Neuronal stem cell (in vitro differentiated cells): Measurements from ENCODE around the gene TBC1D17.

Experiments
- DNase-seq: peaks from one replicate; pipeline ENCODE4 v3.0.0-alpha.2; 2013; ENCODE audit warnings: low spot score
- H2AFZ ChIP-seq: one replicate; pipeline ENCODE4 v1.6.1; 2013; ENCODE audit warnings: mild to moderate bottlenecking, low read length, inconsistent platforms
- H2AK5ac ChIP-seq: 2 replicates; pipeline ENCODE4 v1.6.1; 2013; ENCODE audit warnings: low read depth, mild to moderate bottlenecking, inconsistent platforms, low read length, moderate library complexity, mixed read lengths
- H2BK120ac ChIP-seq: 2 replicates; pipeline ENCODE4 v1.6.1; 2013; ENCODE audit warnings: low read depth, mild to moderate bottlenecking, inconsistent platforms, low read length, moderate library complexity, mixed read lengths
- H2BK12ac ChIP-seq: one replicate; pipeline ENCODE4 v1.6.1; 2013; ENCODE audit warnings: low read length, inconsistent platforms
- H2BK15ac ChIP-seq: 2 replicates; pipeline ENCODE4 v1.6.1; 2013; ENCODE audit warnings: mild to moderate bottlenecking, low read length, inconsistent platforms, mixed read lengths
- H2BK5ac ChIP-seq: one replicate; pipeline ENCODE4 v1.6.1; 2013; ENCODE audit warnings: inconsistent platforms, mild to moderate bottlenecking, low read length, moderate library complexity
- H3K14ac ChIP-seq: one replicate; pipeline ENCODE4 v1.6.1; 2013; ENCODE audit warnings: low read length, inconsistent platforms
- H3K18ac ChIP-seq: 2 replicates; pipeline ENCODE4 v1.6.1; 2013; ENCODE audit warnings: low read length, inconsistent platforms
- H3K23ac ChIP-seq: 2 replicates; pipeline ENCODE4 v1.6.1; 2013; ENCODE audit warnings: low read depth, mild to moderate bottlenecking, mixed read lengths, low read length, inconsistent platforms; ENCODE audit not compliant: poor library complexity
- H3K27ac ChIP-seq: replicated peaks from 3 replicates; pipeline ENCODE4 v1.5.1; 2013; ENCODE audit warnings: low read length, inconsistent platforms
- H3K27me3 ChIP-seq, 3 experiments: 2 replicates each; pipeline ENCODE4 v1.6.1; 2013; ENCODE audit warnings: low read length in 3 of 3, mild to moderate bottlenecking in 2 of 3, inconsistent platforms in 1 of 3, low read depth in 1 of 3, mixed read lengths in 1 of 3, moderate library complexity in 1 of 3; ENCODE audit not compliant: control insufficient read depth in 3 of 3, insufficient read depth in 3 of 3
- H3K36me3 ChIP-seq, 2 donors: replicated peaks in 1 of 2; 2 replicates each; pipeline ENCODE4 v1.6.1; 2013; ENCODE audit warnings: low read length in 2 of 2; ENCODE audit not compliant: control insufficient read depth in 2 of 2, insufficient read depth in 2 of 2
- H3K4ac ChIP-seq: 2 replicates; pipeline ENCODE4 v1.6.1; 2013; ENCODE audit warnings: inconsistent platforms, mild to moderate bottlenecking, low read length, moderate library complexity
- H3K4me1 ChIP-seq, 2 donors: 1 replicate in 1 of 2; 2 replicates in 1 of 2; pipeline ENCODE4 v1.6.1; 2013; ENCODE audit warnings: low read length in 2 of 2, low read depth in 1 of 2; ENCODE audit not compliant: control insufficient read depth in 2 of 2, insufficient read depth in 1 of 2
- H3K4me2 ChIP-seq: one replicate; pipeline ENCODE4 v1.6.1; 2013; ENCODE audit warnings: mild to moderate bottlenecking, low read length, inconsistent platforms; ENCODE audit not compliant: insufficient read depth, poor library complexity, severe bottlenecking
- H3K4me3 ChIP-seq, 2 donors: 2 replicates each; pipeline ENCODE4 v1.5.1; 2013; ENCODE audit warnings: low read length in 2 of 2, mild to moderate bottlenecking in 2 of 2, inconsistent platforms in 1 of 2, moderate library complexity in 1 of 2
- H3K79me1 ChIP-seq: one replicate; pipeline ENCODE4 v1.6.1; 2013; ENCODE audit warnings: low read depth, mild to moderate bottlenecking, inconsistent platforms, low read length, moderate library complexity
- H3K9ac ChIP-seq: one replicate; pipeline ENCODE4 v1.6.1; 2013; ENCODE audit warnings: mild to moderate bottlenecking, low read depth, low read length, inconsistent platforms; ENCODE audit not compliant: poor library complexity
- H3K9me3 ChIP-seq, 2 donors: replicated peaks in 1 of 2; 2 replicates each; pipeline versions ENCODE3 to v1.6.1; 2013; ENCODE audit warnings: low read length in 2 of 2, mild to moderate bottlenecking in 2 of 2, inconsistent platforms in 1 of 2, low read depth in 1 of 2, mixed read lengths in 1 of 2, moderate library complexity in 1 of 2; ENCODE audit not compliant: control insufficient read depth in 2 of 2, insufficient read depth in 1 of 2
- H4K8ac ChIP-seq: one replicate; pipeline ENCODE4 v1.6.1; 2013; ENCODE audit warnings: low read depth, mild to moderate bottlenecking, inconsistent platforms, low read length, moderate library complexity
- H4K91ac ChIP-seq: one replicate; pipeline ENCODE4 v1.6.1; 2013; ENCODE audit warnings: low read length, low read depth, mild to moderate bottlenecking, inconsistent platforms; ENCODE audit not compliant: poor library complexity
- WGBS, 2 donors: extraction: QIAGEN DNeasy Blood & Tissue Kit; methylation state at CpG; one replicate each; pipeline ENCODE4 v1.1.7; 2013; ENCODE audit warnings: missing lambda C conversion rate in 2 of 2, mixed read lengths in 1 of 2; ENCODE audit not compliant: insufficient read length in 2 of 2, insufficient replicate concordance in 1 of 2; ENCODE audit errors: extremely low coverage in 2 of 2; 5-methylcytosine and 5-hydroxymethylcytosine counted together

The TBC1D17 gene

DNA sequence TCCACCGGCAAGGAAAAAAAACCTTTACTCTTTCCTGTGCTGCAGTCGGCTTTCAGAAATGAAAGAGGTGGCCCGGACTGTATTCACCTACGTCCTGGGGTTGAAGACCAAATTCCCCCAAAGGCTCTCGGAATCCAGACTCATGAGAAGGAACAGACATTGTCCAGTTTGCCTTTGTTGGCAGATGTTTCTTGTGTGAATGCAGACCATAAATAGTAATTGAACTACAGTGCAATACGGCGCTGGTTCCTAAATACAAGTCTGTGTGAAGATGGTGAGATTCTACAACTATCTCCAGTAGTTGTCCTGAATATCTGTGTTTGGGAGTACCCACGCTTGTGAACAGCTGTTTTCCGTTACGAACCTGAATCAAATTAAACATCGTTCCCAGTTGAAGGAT lies 37.8 kb upstream of the TBC1D17 start:
- H2BK12ac ChIP-seq, result no peak overlapping the region
- H3K4me3 ChIP-seq, result no peak overlapping the region
- peaks cover 49 to 82% of the 10 kb centered on the region in 2 donors for H3K36me3 ChIP-seq
- no peaks in the 10 kb centered on the region for H3K79me1 ChIP-seq
- H2AFZ ChIP-seq, result no peak overlapping the region
- no peak overlapping the region for H3K27ac ChIP-seq
- H2BK5ac ChIP-seq, result no peak overlapping the region
- no peak overlapping the region for H2AK5ac ChIP-seq
- no peak overlapping the region for H3K18ac ChIP-seq
- no peak for DNase-seq
- no peak overlapping the region for H2BK120ac ChIP-seq
- H3K14ac ChIP-seq, result no peak overlapping the region
- no peak overlapping the region for H4K8ac ChIP-seq
- WGBS, 2 donors, result no CpG with 5 or more reads among the region's 11 CpGs
- no peak overlapping the region for H4K91ac ChIP-seq
- no peak overlapping the region for H3K23ac ChIP-seq
- H3K4me2 ChIP-seq, result no peak overlapping the region
- no peak overlapping the region for H3K9ac ChIP-seq
- H3K9me3 ChIP-seq, result no peaks in the 10 kb centered on the region
- no peaks in the 10 kb centered on the region for H3K27me3 ChIP-seq
- H2BK15ac ChIP-seq, result no peak overlapping the region
- no peak overlapping the region for H3K4ac ChIP-seq
- no peaks in the 10 kb centered on the region for H3K4me1 ChIP-seq

DNA sequence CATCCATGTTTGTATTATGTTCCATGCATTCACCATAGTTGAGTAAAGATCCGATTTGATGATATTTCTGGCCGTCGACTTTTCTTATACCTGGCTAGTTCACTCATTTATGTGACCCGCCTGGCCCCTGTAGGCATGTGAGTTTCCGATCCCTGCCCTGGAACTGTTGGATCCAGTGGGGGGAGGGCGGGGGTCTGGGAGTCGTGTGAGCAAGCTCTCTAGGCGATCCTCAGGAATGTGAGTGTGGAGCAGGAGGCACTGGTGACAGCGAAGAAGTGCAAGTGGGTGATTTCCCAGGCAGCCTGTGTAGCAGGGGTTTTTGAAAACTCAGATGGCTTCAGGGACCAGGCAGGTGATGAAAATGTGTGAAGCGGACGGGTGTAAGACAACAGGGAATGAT lies 37.2 kb upstream of the TBC1D17 start:
- H2AK5ac ChIP-seq, result no peak overlapping the region
- H4K8ac ChIP-seq, result no peak overlapping the region
- H3K27ac ChIP-seq, result no peak overlapping the region
- no peak overlapping the region for H3K14ac ChIP-seq
- H4K91ac ChIP-seq, result no peak overlapping the region
- DNase-seq, result no peak
- H2BK12ac ChIP-seq, result no peak overlapping the region
- H2AFZ ChIP-seq, result no peak overlapping the region
- no peaks in the 10 kb centered on the region for H3K27me3 ChIP-seq
- no peak overlapping the region for H3K18ac ChIP-seq
- H3K4ac ChIP-seq, result no peak overlapping the region
- no peak overlapping the region for H3K23ac ChIP-seq
- no peaks in the 10 kb centered on the region for H3K4me1 ChIP-seq
- H3K9me3 ChIP-seq, result no peaks in the 10 kb centered on the region
- H2BK120ac ChIP-seq, result no peak overlapping the region
- H3K4me3 ChIP-seq, result no peak overlapping the region
- no peak overlapping the region for H2BK15ac ChIP-seq
- H2BK5ac ChIP-seq, result no peak overlapping the region
- H3K9ac ChIP-seq, result peak overlapping the region; percentile 31
- peaks cover 44 to 76% of the 10 kb centered on the region in 2 donors for H3K36me3 ChIP-seq
- no peaks in the 10 kb centered on the region for H3K79me1 ChIP-seq
- WGBS, 2 donors, result no CpG with 5 or more reads among the region's 11 CpGs
- H3K4me2 ChIP-seq, result no peak overlapping the region

DNA sequence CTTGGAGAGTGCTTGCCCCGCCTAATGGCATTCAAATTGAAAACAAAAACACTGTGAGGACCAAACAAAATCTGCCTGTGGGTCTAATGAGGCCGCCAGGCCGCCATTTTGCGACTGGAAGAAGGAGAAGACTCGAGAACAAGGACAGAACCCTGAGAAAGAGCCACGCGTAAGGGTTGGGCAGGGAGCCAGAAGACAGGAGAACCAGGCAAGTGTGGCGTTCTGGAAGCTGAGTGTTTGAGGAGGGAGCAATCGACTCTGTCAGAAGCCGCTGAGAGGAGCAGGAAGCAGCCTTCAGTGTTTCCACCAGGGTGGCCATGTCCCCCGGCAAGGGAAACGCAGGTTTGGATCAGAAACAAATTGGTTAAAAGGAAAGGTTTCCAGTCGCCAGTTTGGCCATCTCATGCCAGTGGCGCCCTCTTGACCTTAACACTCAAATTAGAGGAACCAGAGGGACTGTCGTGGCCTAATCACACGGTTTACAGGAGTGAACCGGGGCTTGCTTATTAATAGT lies 36.7 kb upstream of the TBC1D17 start:
- Histone ChIP-seq H4K91ac (no peak overlapping the region), H3K79me1 (no peaks in the 10 kb centered on the region), H2BK120ac (no peak overlapping the region), H3K4me1 (no peaks in the 10 kb centered on the region), H2AFZ (no peak overlapping the region), H3K4ac (no peak overlapping the region), H3K4me2 (no peak overlapping the region), H3K27me3 (no peaks in the 10 kb centered on the region), H3K27ac (no peak overlapping the region), H2BK15ac (no peak overlapping the region), H3K36me3 (peaks cover 42 to 71% of the 10 kb centered on the region in 2 donors), H2BK12ac (no peak overlapping the region), H3K9me3 (no peaks in the 10 kb centered on the region), H3K9ac (no peak overlapping the region), H2AK5ac (no peak overlapping the region), H3K14ac (no peak overlapping the region), H3K23ac (no peak overlapping the region), H3K18ac (peak overlapping the region; percentile 4), H4K8ac (peak overlapping the region; percentile 66), H2BK5ac (no peak overlapping the region), H3K4me3 (no peak overlapping the region)
- WGBS, 2 donors, result no CpG with 5 or more reads among the region's 17 CpGs
- DNase-seq, result no peak

DNA sequence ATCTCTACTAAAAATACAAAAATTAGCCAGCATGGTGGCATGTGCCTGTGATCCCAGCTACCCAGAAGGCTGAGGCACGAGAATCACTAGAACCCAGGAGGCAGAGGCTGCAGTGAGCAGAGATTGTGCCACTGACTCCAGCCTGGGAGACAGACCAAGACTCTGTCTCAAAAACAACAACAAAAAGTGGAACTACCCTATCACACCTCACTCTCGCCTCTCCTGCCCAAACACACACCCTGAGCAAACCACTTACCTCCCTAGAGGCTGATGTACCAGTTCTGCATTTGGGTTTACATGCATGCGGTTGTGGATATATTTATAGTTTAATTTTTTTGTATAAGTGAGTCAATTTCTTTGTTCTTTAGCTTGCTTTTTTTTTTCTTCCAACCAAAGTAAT lies 34.2 kb upstream of the TBC1D17 start:
- Histone ChIP-seq H3K27me3 (no peaks in the 10 kb centered on the region), H3K79me1 (no peaks in the 10 kb centered on the region), H3K4me1 (no peaks in the 10 kb centered on the region), H2AK5ac (no peak overlapping the region), H3K4me2 (no peak overlapping the region), H4K8ac (no peak overlapping the region), H2BK12ac (no peak overlapping the region), H2AFZ (no peak overlapping the region), H3K9ac (no peak overlapping the region), H3K27ac (no peak overlapping the region), H4K91ac (no peak overlapping the region), H3K9me3 (peaks cover under 1 to 1% of the 10 kb centered on the region in 2 donors), H2BK5ac (no peak overlapping the region), H3K23ac (no peak overlapping the region), H3K4me3 (no peak overlapping the region), H3K18ac (no peak overlapping the region), H2BK120ac (no peak overlapping the region), H2BK15ac (no peak overlapping the region), H3K4ac (no peak overlapping the region), H3K36me3 (peaks cover 24 to 59% of the 10 kb centered on the region in 2 donors), H3K14ac (no peak overlapping the region)
- DNase-seq, result no peak
- WGBS, 2 donors, result no CpG with 5 or more reads among the region's 3 CpGs
